HepG2 (cell line): ENCODE measurements around the gene PRKCZ. TPM values are rescaled to one million over a fixed set of nuclear protein-coding genes. Genes with fewer than 3 reads are reported as not detected.

ENCODE experiments used
- ARID4A ChIP-seq: sonication (generic); formaldehyde crosslinking; IDR thresholded peaks from 2 replicates; pipeline ENCODE4 v1.5.0; 2020; ENCODE audit warnings: mild to moderate bottlenecking, missing genetic modification reagents, borderline replicate concordance
- BCLAF1 ChIP-seq: fragments of 450-650 bp; IDR thresholded peaks from 2 replicates; pipeline ENCODE4 v1.6.1; 2017; ENCODE audit warnings: mild to moderate bottlenecking
- CREB3 ChIP-seq: sonication (generic); formaldehyde crosslinking; IDR thresholded peaks from 2 replicates; pipeline ENCODE4 v1.5.0; 2020; ENCODE audit warnings: missing genetic modification reagents
- ELF1 ChIP-seq: sonication (generic); formaldehyde crosslinking; IDR thresholded peaks from 2 replicates; pipeline ENCODE4 v1.4.0; 2020; ENCODE audit warnings: missing genetic modification reagents
- EP300 ChIP-seq, 3 experiments: sonication (generic) in 1 of 3; formaldehyde crosslinking in 1 of 3; IDR thresholded peaks; 2 replicates each; pipeline versions ENCODE4 v1.5.1 to v1.6.1; 2011 to 2020; ENCODE audit warnings: low read depth in 2 of 3, low read length in 2 of 3, borderline replicate concordance in 1 of 3, improper control_type of control experiment in 1 of 3, mild to moderate bottlenecking in 1 of 3, missing genetic modification reagents in 1 of 3, moderate library complexity in 1 of 3
- FOXC1 ChIP-seq: sonication (generic); formaldehyde crosslinking; IDR thresholded peaks from 2 replicates; pipeline ENCODE4 v1.8.0; 2022; ENCODE audit warnings: mild to moderate bottlenecking, missing genetic modification reagents, borderline replicate concordance
- IKZF5 ChIP-seq: IDR thresholded peaks from 2 replicates; pipeline ENCODE4 v1.6.1; 2018; ENCODE audit warnings: missing genetic modification reagents, mild to moderate bottlenecking, missing compliant biosample characterization
- KAT8 ChIP-seq: IDR thresholded peaks from 2 replicates; pipeline ENCODE4 v1.6.1; 2016; ENCODE audit warnings: missing genetic modification reagents, missing compliant biosample characterization
- KDM4B ChIP-seq: sonication (generic); formaldehyde crosslinking; IDR thresholded peaks from 2 replicates; pipeline ENCODE4 v1.4.0; 2020; ENCODE audit warnings: missing genetic modification reagents
- MED8 ChIP-seq: sonication (generic); formaldehyde crosslinking; IDR thresholded peaks from 2 replicates; pipeline ENCODE4 v1.8.1; 2023; ENCODE audit warnings: mild to moderate bottlenecking, missing genetic modification reagents; ENCODE audit not compliant: insufficient replicate concordance
- MEF2D ChIP-seq: sonication (generic); formaldehyde crosslinking; IDR thresholded peaks from 2 replicates; pipeline ENCODE4 v1.5.1; 2020; ENCODE audit warnings: mild to moderate bottlenecking, missing genetic modification reagents
- SOX6 ChIP-seq, 2 experiments: fragments of 450-650 bp in 1 of 2; sonication (generic) in 1 of 2; formaldehyde crosslinking in 1 of 2; IDR thresholded peaks; 2 replicates each; pipeline versions ENCODE4 v1.4.0 to v1.6.1; 2017 to 2020; ENCODE audit warnings: antibody characterized with exemption in 1 of 2, mild to moderate bottlenecking in 1 of 2, missing genetic modification reagents in 1 of 2
- ZNF256 ChIP-seq: sonication (generic); formaldehyde crosslinking; conservative IDR thresholded peaks from 2 replicates; pipeline ENCODE4 v1.4.0; 2020; ENCODE audit warnings: missing genetic modification reagents
- ZNF333 ChIP-seq: sonication (generic); formaldehyde crosslinking; IDR thresholded peaks from 2 replicates; pipeline ENCODE4 v1.4.0; 2020; ENCODE audit warnings: mild to moderate bottlenecking, missing genetic modification reagents, borderline replicate concordance
- ZNF382 ChIP-seq: sonication (generic); formaldehyde crosslinking; IDR thresholded peaks from 2 replicates; pipeline ENCODE4 v1.5.0; 2020; ENCODE audit warnings: missing genetic modification reagents, mild to moderate bottlenecking, borderline replicate concordance
- ZNF563 ChIP-seq: sonication (generic); formaldehyde crosslinking; IDR thresholded peaks from 2 replicates; pipeline ENCODE4 v1.8.0; 2022; ENCODE audit warnings: mild to moderate bottlenecking, moderate library complexity, missing genetic modification reagents
- ZNF768 ChIP-seq: sonication (generic); formaldehyde crosslinking; IDR thresholded peaks from 2 replicates; pipeline ENCODE4 v1.4.0; 2020; ENCODE audit warnings: missing genetic modification reagents
- ZNF878 ChIP-seq: sonication (generic); formaldehyde crosslinking; IDR thresholded peaks from 2 replicates; pipeline ENCODE4 v1.8.1; 2023; ENCODE audit warnings: mild to moderate bottlenecking, missing genetic modification reagents, moderate library complexity
- polyA plus RNA-seq, 8 experiments: library from polyadenylated mRNA; depleted of rRNA in 3 of 8; stranded (reverse) in 7 of 8; unstranded in 1 of 8; fragments of >200 nt; fragmentation: Illumina TruSeq in 4 of 8; extraction: Trizol in 4 of 8; gene quantifications; 2 replicates each; pipeline versions ENCODE4 v1.2.1 to v1.2.3, GENCODE V29; 2011 to 2016; ENCODE audit warnings: low read depth in 4 of 8, missing spikeins in 1 of 8, mixed read lengths in 1 of 8; ENCODE audit not compliant: insufficient read depth in 1 of 8
- total RNA-seq, 5 experiments: library from RNA; depleted of rRNA; stranded (reverse); fragments of >200 nt; fragmentation: Illumina TruSeq; extraction: Trizol; gene quantifications; 2 replicates each; pipeline ENCODE4 v1.2.3, GENCODE V29; 2016; ENCODE audit warnings: low read depth in 1 of 5

Gene PRKCZ
- total and polyA plus RNA-seq, 2 of the 13 experiments (the other 11 are each of a cell fraction or from before 2014, with no cell fraction given): 34.7 to 85.2 TPM

- TF ChIP-seq BCLAF1 (no peak), CREB3 (no peak), MEF2D (CRISPR knock-in tag) (no peak), SOX6 (IDR thresholded peaks at IDR 0.05) (no peak), SOX6 (CRISPR knock-in tag; IDR thresholded peaks at IDR 0.05) (peak; percentile 74), KDM4B (CRISPR knock-in tag) (no peak), FOXC1 (CRISPR knock-in tag) (0 out of 2 replicates have a peak, but pooled peaks have one; percentile 15), ZNF256 (no peak), IKZF5 (0 out of 2 replicates have a peak, but pooled peaks have one; percentile 53), EP300 (IDR thresholded peaks at IDR 0.05; ENCODE audit: low read depth in 2 of 2, low read length in 2 of 2) (0 out of 4 replicates have a peak, but pooled peaks of 1 of the 2 experiments have one; percentile 1), EP300 (CRISPR knock-in tag; IDR thresholded peaks at IDR 0.05; ENCODE audit: borderline replicate concordance) (peak; percentile 65; the same call in 1 of the 2 replicates), ELF1 (no peak), ZNF382 (CRISPR knock-in tag) (no peak), MED8 (no peak), ARID4A (peak; percentile 70), KAT8 (0 out of 2 replicates have a peak, but pooled peaks have one; percentile 53), ZNF878 (CRISPR knock-in tag) (no peak), ZNF333 (CRISPR knock-in tag) (no peak), ZNF768 (CRISPR knock-in tag) (peak; percentile 9; the same call in 1 of the 2 replicates), ZNF563 (0 out of 2 replicates have a peak, but pooled peaks have one; percentile 8)
Observed at GRCh38 chr1:2104621-2105427, 54.6 kb downstream of the PRKCZ start (continued).
